Thyroid gland (tissue), 4 donors: Measurements from ENCODE around the gene CRAMP1. TPM values are rescaled to one million over a fixed set of nuclear protein-coding genes. Genes with fewer than 3 reads are reported as not detected.
A peak's percentile ranks its signal among the peaks of the same experiment; 100 is the strongest.

Experiments
- DNase-seq, 2 donors: peaks; one replicate each; pipeline ENCODE4 v3.0.0-alpha.2; 2019
- H3K27ac ChIP-seq, 3 donors: fragments of 200-600 bp; sonication (generic); 1 replicate in 2 of 3; 2 replicates in 1 of 3; pipeline ENCODE4 v1.5.1; 2016 to 2019; ENCODE audit warnings: mild to moderate bottlenecking in 1 of 3, moderate library complexity in 1 of 3
- H3K27me3 ChIP-seq: fragments of 200-600 bp; sonication (generic); one replicate; pipeline ENCODE4 v1.5.1; 2019
- H3K36me3 ChIP-seq, 2 donors: fragments of 200-600 bp; sonication (generic); one replicate each; pipeline ENCODE4 v1.5.1; 2016 to 2019
- H3K4me1 ChIP-seq, 2 donors: fragments of 200-600 bp; sonication (generic); one replicate each; pipeline ENCODE4 v1.5.1; 2017 to 2019
- H3K4me3 ChIP-seq, 3 donors: fragments of 200-600 bp; sonication (generic); replicated peaks in 1 of 3; 1 replicate in 2 of 3; 2 replicates in 1 of 3; pipeline ENCODE4 v1.5.1; 2016; ENCODE audit warnings: mild to moderate bottlenecking in 1 of 3
- H3K9me3 ChIP-seq: fragments of 200-600 bp; sonication (generic); one replicate; pipeline ENCODE4 v1.5.1; 2017
- CTCF ChIP-seq, 6 experiments: fragments of 200-600 bp in 3 of 6; fragments of 450-650 bp in 3 of 6; sonication (generic) in 3 of 6; IDR thresholded peaks; one replicate each; pipeline ENCODE4 v1.5.1; 2016 to 2019; ENCODE audit warnings: antibody characterized with exemption in 6 of 6, mild to moderate bottlenecking in 2 of 6, inconsistent platforms in 1 of 6, moderate library complexity in 1 of 6
- POLR2A ChIP-seq, 2 donors: fragments of 450-650 bp; IDR thresholded peaks; one replicate each; pipeline ENCODE4 v1.6.1; 2017; ENCODE audit warnings: antibody characterized with exemption in 2 of 2, mild to moderate bottlenecking in 2 of 2, moderate library complexity in 1 of 2
- WGBS, 2 donors: methylation state at CpG; one replicate each; pipeline ENCODE4 v1.1.5; 2017; 5-methylcytosine and 5-hydroxymethylcytosine counted together
- intact Hi-C: fragments of 100-400 bp; cut with DNase I; formaldehyde crosslinking; loops from one replicate; pipeline ENCODE4 v1.15.1; 2023
- total RNA-seq, 4 donors: library from RNA; depleted of rRNA; stranded (reverse); fragments of >200 nt; gene quantifications; one replicate each; pipeline ENCODE4 v1.2.3, GENCODE V29; 2016

The CRAMP1 gene
- total RNA-seq, 4 donors from 2014 or later: 11.0 to 20.8 (median 15.6) TPM

DNA sequence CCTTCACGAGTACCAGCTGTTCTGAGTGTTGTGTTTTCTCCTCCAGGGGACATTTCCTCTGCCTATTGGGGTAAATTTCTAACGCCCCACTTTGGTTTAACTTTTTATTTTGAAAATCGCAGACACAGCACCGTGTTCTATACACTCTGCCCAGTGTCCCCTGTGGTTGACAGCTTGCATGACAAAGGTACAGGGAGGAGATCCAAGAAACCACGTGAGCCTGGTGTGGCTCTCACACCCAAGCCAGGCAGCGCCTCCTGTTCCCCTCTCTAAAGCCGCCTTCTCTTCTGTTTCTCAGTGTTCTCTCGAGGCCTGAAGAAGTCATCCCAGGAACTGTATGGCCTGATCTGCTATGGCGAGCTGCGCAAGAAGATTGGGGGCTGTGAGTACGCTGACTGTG lies 25.4 kb downstream of the CRAMP1 start:
- Histone ChIP-seq H3K27ac (no peak overlapping the region), H3K27me3 (no peaks in the 10 kb centered on the region), H3K4me1 (no peaks in the 10 kb centered on the region), H3K9me3 (no peaks in the 10 kb centered on the region), H3K4me3 (no peak overlapping the region), H3K36me3 (peaks cover 60 to 72% of the 10 kb centered on the region in 2 donors)
- WGBS, 2 donors: 89 to 90% methylated on average over 11 of the region's 11 CpGs
- TF ChIP-seq CTCF (IDR thresholded peaks at IDR 0.05) (no peak), POLR2A (IDR thresholded peaks at IDR 0.05) (no peak)
- no peak for DNase-seq
- intact Hi-C loops: no loop called here

DNA sequence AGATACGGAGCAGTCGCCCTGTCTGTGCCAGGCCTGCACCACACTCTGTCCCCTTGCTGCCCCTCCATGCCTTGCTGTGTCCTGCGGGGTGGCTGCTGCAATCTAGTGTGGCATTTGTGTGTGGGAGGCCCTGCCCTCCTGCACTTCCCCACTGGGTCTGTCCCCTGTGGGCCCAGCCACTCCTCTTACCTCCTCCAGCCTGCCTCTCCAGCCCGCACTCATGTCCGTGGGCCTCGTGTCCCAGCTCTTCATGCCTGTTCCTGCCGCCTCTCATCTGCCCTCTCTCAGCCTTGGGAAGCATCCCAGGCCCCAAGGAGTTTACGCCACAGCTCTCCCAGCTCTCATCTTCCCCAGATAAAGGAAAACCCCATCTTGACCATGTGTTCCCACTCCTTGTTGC lies 26.6 kb downstream of the CRAMP1 start:
- WGBS, 2 donors: 88 to 90% methylated on average over 6 to 8 of the region's 8 CpGs
- H3K4me3 ChIP-seq: no peak overlapping the region
- no peak overlapping the region for H3K27ac ChIP-seq
- DNase-seq: no peak
- no peaks in the 10 kb centered on the region for H3K4me1 ChIP-seq
- intact Hi-C loops: no loop called here
- H3K36me3 ChIP-seq: peaks cover 54 to 66% of the 10 kb centered on the region in 2 donors
- TF ChIP-seq CTCF (IDR thresholded peaks at IDR 0.05): no peak
- TF ChIP-seq POLR2A (IDR thresholded peaks at IDR 0.05): no peak
- no peaks in the 10 kb centered on the region for H3K27me3 ChIP-seq
- no peaks in the 10 kb centered on the region for H3K9me3 ChIP-seq

- Histone ChIP-seq H3K27ac (no peak overlapping the region), H3K4me1 (no peaks in the 10 kb centered on the region), H3K36me3 (peaks cover 52 to 60% of the 10 kb centered on the region in 2 donors), H3K27me3 (no peaks in the 10 kb centered on the region), H3K4me3 (no peak overlapping the region), H3K9me3 (no peaks in the 10 kb centered on the region)
- intact Hi-C loops: no loop called here
- TF ChIP-seq POLR2A (IDR thresholded peaks at IDR 0.05): no peak
- TF ChIP-seq CTCF (IDR thresholded peaks at IDR 0.05): no peak
- no peak for DNase-seq
- 81% methylated on average over 2 of the region's 2 CpGs for WGBS, 2 donors
Measured at GRCh38 chr16:1639282-1639681, 27.1 kb downstream of the CRAMP1 start.

- Histone ChIP-seq H3K27me3 (no peaks in the 10 kb centered on the region), H3K9me3 (no peaks in the 10 kb centered on the region), H3K27ac (no peak overlapping the region), H3K4me3 (no peak overlapping the region), H3K4me1 (no peaks in the 10 kb centered on the region), H3K36me3 (peaks cover 52 to 57% of the 10 kb centered on the region in 2 donors)
- intact Hi-C loops: no loop called here
- no peak for DNase-seq
- 76 to 78% methylated on average over 11 of the region's 11 CpGs for WGBS, 2 donors
- no peak for TF ChIP-seq CTCF (IDR thresholded peaks at IDR 0.05)
- no peak for TF ChIP-seq POLR2A (IDR thresholded peaks at IDR 0.05)
Measured at GRCh38 chr16:1639860-1640259, 27.7 kb downstream of the CRAMP1 start.

DNA sequence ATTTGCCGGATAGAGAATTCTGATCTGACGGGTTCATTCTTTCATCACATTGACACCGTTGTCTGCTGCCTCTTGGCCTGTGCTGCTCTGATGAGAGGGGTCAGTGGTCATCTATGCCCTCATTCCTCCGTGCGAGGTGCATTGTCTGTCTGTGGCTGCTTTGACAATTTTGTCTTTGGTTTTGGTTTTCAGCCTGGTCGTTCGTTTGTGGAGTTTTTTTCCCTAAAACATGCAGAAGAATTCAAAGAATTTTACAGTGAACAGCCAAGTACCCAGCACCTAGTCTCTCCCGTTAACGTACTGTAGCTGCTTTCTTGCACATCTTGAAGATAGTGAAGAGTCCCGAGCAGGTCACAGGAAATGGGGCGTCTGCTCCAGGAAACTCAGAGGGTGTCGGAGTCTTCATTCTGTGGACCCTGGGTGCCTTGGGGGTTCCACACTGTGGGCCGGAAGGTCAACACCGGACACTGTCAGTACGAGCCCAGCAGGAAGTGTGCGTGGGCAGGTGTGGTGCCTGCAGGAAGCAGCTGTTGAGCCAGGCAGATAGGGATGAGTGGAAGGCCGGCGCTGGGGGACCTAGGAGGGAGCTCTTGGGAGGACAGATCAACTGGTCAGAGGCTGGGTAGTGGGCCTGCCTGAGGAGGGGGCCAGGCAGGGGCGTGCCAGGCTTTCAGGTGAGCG lies 28.2 kb downstream of the CRAMP1 start:
- H3K4me1 ChIP-seq: no peaks in the 10 kb centered on the region
- H3K36me3 ChIP-seq: peaks cover 53 to 57% of the 10 kb centered on the region in 2 donors
- H3K27me3 ChIP-seq: no peaks in the 10 kb centered on the region
- H3K4me3 ChIP-seq: no peak overlapping the region
- no peak for TF ChIP-seq CTCF (IDR thresholded peaks at IDR 0.05)
- no peak for TF ChIP-seq POLR2A (IDR thresholded peaks at IDR 0.05)
- DNase-seq: peak in 1 of 2 donors; percentile 15
- 75 to 84% methylated on average over 20 of the region's 20 CpGs for WGBS, 2 donors
- no peaks in the 10 kb centered on the region for H3K9me3 ChIP-seq
- no peak overlapping the region for H3K27ac ChIP-seq
- intact Hi-C loops: no loop called here
